Measurements from ENCODE around the gene ALAD.

DNA sequence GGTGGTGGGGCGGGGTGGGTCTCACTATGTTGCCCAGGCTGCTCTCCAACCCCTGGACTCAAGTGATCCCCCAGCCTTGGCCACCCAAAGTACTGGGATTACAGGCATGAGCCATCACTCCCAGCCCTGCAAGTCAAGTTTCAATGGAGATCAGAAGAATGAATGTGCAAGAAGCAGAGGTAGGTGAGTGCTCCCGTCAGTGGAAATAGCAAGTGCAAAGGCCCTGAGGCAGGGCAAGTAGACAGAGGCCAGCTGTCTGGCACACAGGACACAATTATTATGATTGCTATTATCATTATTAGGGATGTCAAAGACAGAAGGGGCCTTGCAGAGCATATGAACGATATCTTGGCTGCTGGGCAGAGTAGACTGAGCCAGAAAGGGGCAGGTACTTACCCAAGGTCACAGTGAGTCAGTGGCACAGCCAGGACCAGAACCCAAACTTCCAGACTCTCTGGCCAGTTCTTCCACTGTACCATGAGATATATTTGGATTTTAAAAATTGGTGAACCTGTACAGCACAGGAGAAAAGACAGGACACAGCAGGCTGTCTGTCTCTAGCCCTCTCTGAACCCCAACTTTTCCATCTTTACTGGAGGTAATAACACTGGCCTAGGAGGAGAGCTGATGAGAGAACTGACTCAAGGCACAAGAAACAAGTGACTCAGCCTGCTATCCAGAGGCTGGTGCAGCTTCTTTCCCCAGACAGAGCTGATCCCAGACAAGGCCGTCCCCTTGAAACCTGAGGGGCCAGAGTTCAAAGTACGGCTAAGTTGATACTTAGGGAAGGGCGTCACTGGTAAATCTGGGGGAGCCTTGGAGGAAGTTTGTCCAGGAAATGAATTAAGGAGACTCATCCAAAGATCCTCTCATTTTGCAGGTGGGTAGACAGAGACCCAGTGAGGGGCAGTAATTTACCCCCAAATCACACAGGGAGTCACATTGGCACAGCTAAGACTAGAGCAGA is 25.7 kb downstream of the ALAD start:
- TF ChIP-seq, protein P1, sequence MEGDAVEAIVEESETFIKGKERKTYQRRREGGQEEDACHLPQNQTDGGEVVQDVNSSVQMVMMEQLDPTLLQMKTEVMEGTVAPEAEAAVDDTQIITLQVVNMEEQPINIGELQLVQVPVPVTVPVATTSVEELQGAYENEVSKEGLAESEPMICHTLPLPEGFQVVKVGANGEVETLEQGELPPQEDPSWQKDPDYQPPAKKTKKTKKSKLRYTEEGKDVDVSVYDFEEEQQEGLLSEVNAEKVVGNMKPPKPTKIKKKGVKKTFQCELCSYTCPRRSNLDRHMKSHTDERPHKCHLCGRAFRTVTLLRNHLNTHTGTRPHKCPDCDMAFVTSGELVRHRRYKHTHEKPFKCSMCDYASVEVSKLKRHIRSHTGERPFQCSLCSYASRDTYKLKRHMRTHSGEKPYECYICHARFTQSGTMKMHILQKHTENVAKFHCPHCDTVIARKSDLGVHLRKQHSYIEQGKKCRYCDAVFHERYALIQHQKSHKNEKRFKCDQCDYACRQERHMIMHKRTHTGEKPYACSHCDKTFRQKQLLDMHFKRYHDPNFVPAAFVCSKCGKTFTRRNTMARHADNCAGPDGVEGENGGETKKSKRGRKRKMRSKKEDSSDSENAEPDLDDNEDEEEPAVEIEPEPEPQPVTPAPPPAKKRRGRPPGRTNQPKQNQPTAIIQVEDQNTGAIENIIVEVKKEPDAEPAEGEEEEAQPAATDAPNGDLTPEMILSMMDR (conservative IDR thresholded peaks at IDR 0.05; ENCODE audit: low read depth, low read length) = no peak
- TF ChIP-seq EZH2 (IDR thresholded peaks at IDR 0.05; ENCODE audit: borderline replicate concordance, low read depth, low read length, poor library complexity, severe bottlenecking) = no peak
